BLaER1 treated with 17β-estradiol and CSF1 and Interleukin-3, amounts not matched to agents 10 nM and 100 nM (cell line): Measurements from ENCODE around the gene UGGT2.
"Not testable (repeated sequence)": the region's sequence is repeated elsewhere in the genome, so short reads cannot be mapped to it uniquely, and the experiment has no call there.

Source experiments
- H3K27ac ChIP-seq, 11 experiments: shearing (Covaris generic); formaldehyde crosslinking; 2 replicates each; pipeline ENCODE4 v1.8.1; 2022
- H3K27me3 ChIP-seq, 11 experiments: shearing (Covaris generic); formaldehyde crosslinking; 2 replicates each; pipeline ENCODE4 v1.8.1; 2022
- H3K36me3 ChIP-seq, 11 experiments: shearing (Covaris generic); formaldehyde crosslinking; 2 replicates each; pipeline ENCODE4 v1.8.1; 2022
- H3K4me1 ChIP-seq, 10 experiments: shearing (Covaris generic); formaldehyde crosslinking; 2 replicates each; pipeline ENCODE4 v1.8.1; 2022
- H3K4me2 ChIP-seq, 11 experiments: shearing (Covaris generic); formaldehyde crosslinking; 2 replicates each; pipeline ENCODE4 v1.8.1; 2022
- H3K4me3 ChIP-seq, 10 experiments: shearing (Covaris generic); formaldehyde crosslinking; 2 replicates each; pipeline ENCODE4 v1.8.1; 2022
- H3K9ac ChIP-seq, 11 experiments: shearing (Covaris generic); formaldehyde crosslinking; 2 replicates each; pipeline ENCODE4 v1.8.1; 2022
- H3K9me3 ChIP-seq, 11 experiments: shearing (Covaris generic); formaldehyde crosslinking; replicated peaks in 1 of 11; 2 replicates each; pipeline ENCODE4 v1.8.1; 2022
- H4K20me1 ChIP-seq, 11 experiments: shearing (Covaris generic); formaldehyde crosslinking; 2 replicates each; pipeline ENCODE4 v1.8.1; 2022
- Cebpa-rat ChIP-seq, 11 experiments: shearing (Covaris generic); IDR thresholded peaks; 2 replicates each; pipeline ENCODE4 v1.8.1; 2022

The UGGT2 gene

GRCh38 chr13:96086736-96087135 is 33.5 kb upstream of the UGGT2 start:
- Histone ChIP-seq H3K27me3 (no peaks in the 10 kb centered on the region), H3K27ac (no peak overlapping the region), H3K36me3 (no peaks in the 10 kb centered on the region), H3K9me3 (peaks cover 17 to 24% (median 20%) of the 10 kb centered on the region in 11 experiments), H3K4me3 (no peak overlapping the region), H4K20me1 (no peaks in the 10 kb centered on the region), H3K4me2 (no peak overlapping the region), H3K4me1 (no peaks in the 10 kb centered on the region), H3K9ac (no peak overlapping the region)
- TF ChIP-seq Cebpa-rat (IDR thresholded peaks at IDR 0.05): no peak

- no peak overlapping the region for H3K27ac ChIP-seq
- H3K4me2 ChIP-seq: no peak overlapping the region
- H3K4me3 ChIP-seq: no peak overlapping the region
- H3K9ac ChIP-seq: no peak overlapping the region
- no peaks in the 10 kb centered on the region for H3K36me3 ChIP-seq
- no peaks in the 10 kb centered on the region for H3K27me3 ChIP-seq
- no peaks in the 10 kb centered on the region for H4K20me1 ChIP-seq
- H3K4me1 ChIP-seq: no peaks in the 10 kb centered on the region
- H3K9me3 ChIP-seq: no peaks in the 10 kb centered on the region
- TF ChIP-seq Cebpa-rat (IDR thresholded peaks at IDR 0.05): no peak
Measured at GRCh38 chr13:96082640-96083039, 29.4 kb upstream of the UGGT2 start.

- no peak overlapping the region for H3K4me3 ChIP-seq
- no peaks in the 10 kb centered on the region for H3K27me3 ChIP-seq
- TF ChIP-seq Cebpa-rat (IDR thresholded peaks at IDR 0.05): no peak
- no peaks in the 10 kb centered on the region for H3K4me1 ChIP-seq
- no peaks in the 10 kb centered on the region for H3K9me3 ChIP-seq
- no peak overlapping the region for H3K9ac ChIP-seq
- no peaks in the 10 kb centered on the region for H3K36me3 ChIP-seq
- H3K27ac ChIP-seq: no peak overlapping the region
- no peak overlapping the region for H3K4me2 ChIP-seq
- H4K20me1 ChIP-seq: no peaks in the 10 kb centered on the region
Measured at GRCh38 chr13:96081888-96082287, 28.7 kb upstream of the UGGT2 start.

- no peak for TF ChIP-seq Cebpa-rat (IDR thresholded peaks at IDR 0.05)
- Histone ChIP-seq H3K9me3 (no peaks in the 10 kb centered on the region), H3K27me3 (no peaks in the 10 kb centered on the region), H4K20me1 (no peaks in the 10 kb centered on the region), H3K36me3 (no peaks in the 10 kb centered on the region), H3K4me2 (no peak overlapping the region), H3K9ac (no peak overlapping the region), H3K4me3 (no peak overlapping the region), H3K27ac (no peak overlapping the region), H3K4me1 (no peaks in the 10 kb centered on the region)
Measured at GRCh38 chr13:96080676-96081075, 27.5 kb upstream of the UGGT2 start.

GRCh38 chr13:96075953-96076543 is 22.8 kb upstream of the UGGT2 start:
- Histone ChIP-seq H3K9me3 (no peaks in the 10 kb centered on the region), H3K4me2 (no peak overlapping the region), H3K9ac (no peak overlapping the region), H3K27ac (no peak overlapping the region), H3K4me3 (no peak overlapping the region), H4K20me1 (no peaks in the 10 kb centered on the region), H3K36me3 (no peaks in the 10 kb centered on the region), H3K4me1 (no peaks in the 10 kb centered on the region), H3K27me3 (no peaks in the 10 kb centered on the region)
- no peak for TF ChIP-seq Cebpa-rat (IDR thresholded peaks at IDR 0.05)

- H3K9me3 ChIP-seq: 0 out of 22 replicates have a peak, but pooled peaks cover 0 to 5% (median 0%) of the 10 kb centered on the region in 11 experiments
- H3K4me3 ChIP-seq: no peak overlapping the region
- no peak overlapping the region for H3K4me2 ChIP-seq
Measured at GRCh38 chr13:96072392-96072791, 19.2 kb upstream of the UGGT2 start.

GRCh38 chr13:96071504-96071903 is 18.3 kb upstream of the UGGT2 start:
- no peak for TF ChIP-seq Cebpa-rat (IDR thresholded peaks at IDR 0.05)
- no peak overlapping the region for H3K4me3 ChIP-seq

More at GRCh38 chr13:96072392-96072791, 19.2 kb upstream of the UGGT2 start:
- Histone ChIP-seq H3K27me3 (no peaks in the 10 kb centered on the region), H3K36me3 (no peaks in the 10 kb centered on the region), H3K4me1 (no peaks in the 10 kb centered on the region), H3K27ac (no peak overlapping the region), H3K9ac (no peak overlapping the region), H4K20me1 (no peaks in the 10 kb centered on the region)
- TF ChIP-seq Cebpa-rat (IDR thresholded peaks at IDR 0.05): no peak

GRCh38 chr13:96068729-96069128 is 15.5 kb upstream of the UGGT2 start:
- Histone ChIP-seq H4K20me1 (no peaks in the 10 kb centered on the region), H3K9me3 (0 out of 22 replicates have a peak, but pooled peaks cover 0 to 5% (median 0%) of the 10 kb centered on the region in 11 experiments), H3K27ac (no peak overlapping the region), H3K36me3 (no peaks in the 10 kb centered on the region), H3K9ac (no peak overlapping the region), H3K4me2 (no peak overlapping the region), H3K4me3 (no peak overlapping the region), H3K4me1 (no peaks in the 10 kb centered on the region), H3K27me3 (no peaks in the 10 kb centered on the region)
- no peak for TF ChIP-seq Cebpa-rat (IDR thresholded peaks at IDR 0.05)

More at GRCh38 chr13:96071504-96071903, 18.3 kb upstream of the UGGT2 start:
- no peak overlapping the region for H3K4me2 ChIP-seq
- no peaks in the 10 kb centered on the region for H3K27me3 ChIP-seq
- H3K36me3 ChIP-seq: no peaks in the 10 kb centered on the region
- H3K4me1 ChIP-seq: no peaks in the 10 kb centered on the region
- no peaks in the 10 kb centered on the region for H4K20me1 ChIP-seq
- 0 out of 22 replicates have a peak, but pooled peaks cover 0 to 5% (median 0%) of the 10 kb centered on the region in 11 experiments for H3K9me3 ChIP-seq
- no peak overlapping the region for H3K27ac ChIP-seq
- no peak overlapping the region for H3K9ac ChIP-seq

GRCh38 chr13:96065849-96066248 is 12.6 kb upstream of the UGGT2 start:
- Histone ChIP-seq H3K9me3 (0 out of 22 replicates have a peak, but pooled peaks cover 0 to 5% (median 0%) of the 10 kb centered on the region in 11 experiments), H4K20me1 (no peaks in the 10 kb centered on the region), H3K9ac (no peak overlapping the region), H3K27ac (no peak overlapping the region), H3K4me2 (no peak overlapping the region), H3K27me3 (no peaks in the 10 kb centered on the region), H3K4me1 (no peaks in the 10 kb centered on the region), H3K36me3 (no peaks in the 10 kb centered on the region), H3K4me3 (no peak overlapping the region)
- no peak for TF ChIP-seq Cebpa-rat (IDR thresholded peaks at IDR 0.05)

- Histone ChIP-seq H3K27ac (no peak overlapping the region), H3K9ac (no peak overlapping the region), H3K36me3 (no peaks in the 10 kb centered on the region), H3K4me3 (no peak overlapping the region), H3K27me3 (no peaks in the 10 kb centered on the region), H3K4me1 (no peaks in the 10 kb centered on the region), H3K4me2 (no peak overlapping the region), H3K9me3 (peaks cover 13 to 34% (median 20%) of the 10 kb centered on the region in 11 experiments), H4K20me1 (no peaks in the 10 kb centered on the region)
- no peak for TF ChIP-seq Cebpa-rat (IDR thresholded peaks at IDR 0.05)
Measured at GRCh38 chr13:96052656-96053002, 572 bp downstream of the UGGT2 start.

GRCh38 chr13:96051946-96052345 is 1.3 kb downstream of the UGGT2 start:
- H3K4me2 ChIP-seq, H3K27me3 ChIP-seq, H4K20me1 ChIP-seq, H3K9ac ChIP-seq, H3K36me3 ChIP-seq, H3K27ac ChIP-seq, H3K4me3 ChIP-seq, H3K4me1 ChIP-seq: not testable (repeated sequence)
- peaks cover 13 to 34% (median 20%) of the 10 kb centered on the region in 11 experiments for H3K9me3 ChIP-seq

- not testable (repeated sequence) for H3K4me1 ChIP-seq, H3K27me3 ChIP-seq, H3K4me3 ChIP-seq, H3K36me3 ChIP-seq, H3K9ac ChIP-seq, H4K20me1 ChIP-seq, H3K27ac ChIP-seq, H3K4me2 ChIP-seq
- peaks cover 13 to 38% (median 20%) of the 10 kb centered on the region in 11 experiments for H3K9me3 ChIP-seq
Measured at GRCh38 chr13:96051491-96051890, 1.7 kb downstream of the UGGT2 start.

- H3K4me3 ChIP-seq, H3K4me2 ChIP-seq, H3K4me1 ChIP-seq, H3K27ac ChIP-seq, H4K20me1 ChIP-seq, H3K27me3 ChIP-seq, H3K9ac ChIP-seq, H3K36me3 ChIP-seq: not testable (repeated sequence)
- peaks cover 13 to 43% (median 22%) of the 10 kb centered on the region in 11 experiments for H3K9me3 ChIP-seq
Measured at GRCh38 chr13:96050955-96051354, 2.2 kb downstream of the UGGT2 start.
